HAP-1 (cell line): ENCODE data around the gene CORIN.

Source experiments
- DNase-seq, 2 experiments: peaks; one replicate each; pipeline ENCODE4 v3.0.0-alpha.2; 2016 to 2020; ENCODE audit warnings: low spot score in 2 of 2
- H3K27me3 ChIP-seq: fragments of 250-450 bp; sonication (Bioruptor Pico); 2 replicates; pipeline ENCODE4 v1.5.1; 2020; ENCODE audit warnings: low read depth, mild to moderate bottlenecking, moderate library complexity
- H3K36me3 ChIP-seq: fragments of 250-450 bp; sonication (Bioruptor Pico); replicated peaks from 2 replicates; pipeline ENCODE4 v1.5.1; 2020; ENCODE audit warnings: mild to moderate bottlenecking
- H3K4me1 ChIP-seq: fragments of 250-450 bp; sonication (Bioruptor Pico); 2 replicates; pipeline ENCODE4 v1.5.1; 2020; ENCODE audit warnings: mild to moderate bottlenecking
- H3K4me3 ChIP-seq: fragments of 250-450 bp; sonication (Bioruptor Pico); 2 replicates; pipeline ENCODE4 v1.5.1; 2020; ENCODE audit warnings: mild to moderate bottlenecking, moderate library complexity
- H3K9me3 ChIP-seq: fragments of 250-450 bp; sonication (Bioruptor Pico); 2 replicates; pipeline ENCODE4 v1.5.1; 2020; ENCODE audit warnings: mild to moderate bottlenecking, moderate library complexity
- in situ Hi-C: fragments of 300-500 bp; cut with MboI; formaldehyde crosslinking; loops from 3 replicates; pipeline ENCODE4 v1.14.3; 2020; ENCODE audit warnings: low sequenced_read_pairs, inconsistent platforms, mixed read lengths

Gene CORIN

GRCh38 chr4:47598896-47599295, 239.0 kb downstream of the CORIN start:
- H3K36me3 ChIP-seq, result peaks cover 7% of the 10 kb centered on the region; the same call in 1 of the 2 replicates
- H3K27me3 ChIP-seq, result no peaks in the 10 kb centered on the region
- H3K9me3 ChIP-seq, result no peaks in the 10 kb centered on the region
- no peaks in the 10 kb centered on the region for H3K4me1 ChIP-seq
- DNase-seq, result no peak
- in situ Hi-C loops, result no loop called here
- no peak overlapping the region for H3K4me3 ChIP-seq

GRCh38 chr4:47598320-47598719, 239.5 kb downstream of the CORIN start:
- Histone ChIP-seq H3K9me3 (no peaks in the 10 kb centered on the region), H3K4me3 (no peak overlapping the region), H3K27me3 (no peaks in the 10 kb centered on the region), H3K4me1 (no peaks in the 10 kb centered on the region), H3K36me3 (peaks cover 10% of the 10 kb centered on the region; the same call in 1 of the 2 replicates)
- DNase-seq, result no peak
- in situ Hi-C loops, result no loop called here

- in situ Hi-C loops, result no loop called here
- DNase-seq, result no peak
- H3K9me3 ChIP-seq, result no peaks in the 10 kb centered on the region
- H3K4me3 ChIP-seq, result no peak overlapping the region
- H3K27me3 ChIP-seq, result no peaks in the 10 kb centered on the region
- peaks cover 16% of the 10 kb centered on the region for H3K36me3 ChIP-seq
- H3K4me1 ChIP-seq, result no peaks in the 10 kb centered on the region
Measured at GRCh38 chr4:47597696-47598095, 240.2 kb downstream of the CORIN start.

GRCh38 chr4:47590325-47590724, 247.5 kb downstream of the CORIN start:
- in situ Hi-C loops, result no loop called here
- Histone ChIP-seq H3K4me1 (no peaks in the 10 kb centered on the region), H3K4me3 (no peak overlapping the region), H3K9me3 (no peaks in the 10 kb centered on the region), H3K27me3 (no peaks in the 10 kb centered on the region), H3K36me3 (peaks cover 78% of the 10 kb centered on the region)
- DNase-seq, result no peak

GRCh38 chr4:47579235-47579634, 258.6 kb downstream of the CORIN start:
- no peak overlapping the region for H3K4me3 ChIP-seq
- no peaks in the 10 kb centered on the region for H3K4me1 ChIP-seq
- no peaks in the 10 kb centered on the region for H3K27me3 ChIP-seq
- H3K36me3 ChIP-seq, result peaks cover 81% of the 10 kb centered on the region
- in situ Hi-C loops, result no loop called here
- H3K9me3 ChIP-seq, result no peaks in the 10 kb centered on the region
- no peak for DNase-seq

GRCh38 chr4:47577779-47578553, 259.9 kb downstream of the CORIN start:
- Histone ChIP-seq H3K4me1 (no peaks in the 10 kb centered on the region), H3K4me3 (no peak overlapping the region), H3K27me3 (no peaks in the 10 kb centered on the region), H3K9me3 (no peaks in the 10 kb centered on the region), H3K36me3 (peaks cover 82% of the 10 kb centered on the region)
- in situ Hi-C loops, result no loop called here
- no peak for DNase-seq

GRCh38 chr4:47572981-47573380, 264.9 kb downstream of the CORIN start:
- Histone ChIP-seq H3K36me3 (peaks cover 82% of the 10 kb centered on the region), H3K4me3 (no peak overlapping the region), H3K4me1 (no peaks in the 10 kb centered on the region), H3K9me3 (no peaks in the 10 kb centered on the region), H3K27me3 (no peaks in the 10 kb centered on the region)
- DNase-seq, result no peak
- in situ Hi-C loops, result no loop called here

GRCh38 chr4:47570816-47571215, 267.1 kb downstream of the CORIN start:
- in situ Hi-C loops, result no loop called here
- Histone ChIP-seq H3K36me3 (peaks cover 78% of the 10 kb centered on the region), H3K9me3 (no peaks in the 10 kb centered on the region), H3K4me3 (no peak overlapping the region), H3K4me1 (no peaks in the 10 kb centered on the region), H3K27me3 (no peaks in the 10 kb centered on the region)
- no peak for DNase-seq

GRCh38 chr4:47567511-47567910, 270.4 kb downstream of the CORIN start:
- H3K4me3 ChIP-seq, result no peak overlapping the region
- no peaks in the 10 kb centered on the region for H3K27me3 ChIP-seq
- H3K4me1 ChIP-seq, result no peaks in the 10 kb centered on the region; the same call in 1 of the 2 replicates
- in situ Hi-C loops, result no loop called here
- no peak for DNase-seq
- H3K36me3 ChIP-seq, result peaks cover 57% of the 10 kb centered on the region
- H3K9me3 ChIP-seq, result no peaks in the 10 kb centered on the region

- H3K27me3 ChIP-seq, result no peaks in the 10 kb centered on the region
- H3K9me3 ChIP-seq, result no peaks in the 10 kb centered on the region
- H3K4me1 ChIP-seq, result no peaks in the 10 kb centered on the region; the same call in 1 of the 2 replicates
- no peak overlapping the region for H3K4me3 ChIP-seq
- in situ Hi-C loops, result no loop called here
- H3K36me3 ChIP-seq, result peaks cover 52% of the 10 kb centered on the region
- DNase-seq, result no peak
Measured at GRCh38 chr4:47566969-47567368, 270.9 kb downstream of the CORIN start.

GRCh38 chr4:47566566-47566965, 271.3 kb downstream of the CORIN start:
- no peak for DNase-seq
- Histone ChIP-seq H3K36me3 (peaks cover 54% of the 10 kb centered on the region), H3K9me3 (no peaks in the 10 kb centered on the region), H3K4me1 (no peaks in the 10 kb centered on the region; the same call in 1 of the 2 replicates), H3K4me3 (no peak overlapping the region), H3K27me3 (no peaks in the 10 kb centered on the region)
- in situ Hi-C loops, result no loop called here

GRCh38 chr4:47562297-47562696, 275.6 kb downstream of the CORIN start:
- H3K4me3 ChIP-seq, result no peak overlapping the region
- no peaks in the 10 kb centered on the region for H3K9me3 ChIP-seq
- no peaks in the 10 kb centered on the region for H3K27me3 ChIP-seq
- H3K4me1 ChIP-seq, result no peaks in the 10 kb centered on the region; the same call in 1 of the 2 replicates
- peaks cover 53% of the 10 kb centered on the region for H3K36me3 ChIP-seq
- no peak for DNase-seq
- in situ Hi-C loops, result no loop called here

GRCh38 chr4:47561331-47561730, 276.5 kb downstream of the CORIN start:
- H3K36me3 ChIP-seq, result peaks cover 45% of the 10 kb centered on the region
- no peaks in the 10 kb centered on the region; the same call in 1 of the 2 replicates for H3K4me1 ChIP-seq
- no peak for DNase-seq
- no peak overlapping the region for H3K4me3 ChIP-seq
- no peaks in the 10 kb centered on the region for H3K9me3 ChIP-seq
- no peaks in the 10 kb centered on the region for H3K27me3 ChIP-seq
- in situ Hi-C loops, result no loop called here

GRCh38 chr4:47560682-47561081, 277.2 kb downstream of the CORIN start:
- H3K9me3 ChIP-seq, result no peaks in the 10 kb centered on the region
- in situ Hi-C loops, result no loop called here
- H3K4me1 ChIP-seq, result no peaks in the 10 kb centered on the region; the same call in 1 of the 2 replicates
- no peak overlapping the region for H3K4me3 ChIP-seq
- no peaks in the 10 kb centered on the region for H3K27me3 ChIP-seq
- DNase-seq, result no peak
- H3K36me3 ChIP-seq, result peaks cover 42% of the 10 kb centered on the region
